SK-N-MC (cell line): ENCODE measurements around the gene COL4A1.

Experiments
- DNase-seq: peaks from one replicate; pipeline ENCODE4 v3.0.0-alpha.2; 2011; ENCODE audit warnings: low read depth, low spot score
- H3K27ac ChIP-seq: fragments of 200-600 bp; sonication (generic); 2 replicates; pipeline ENCODE4 v1.5.1; 2016; ENCODE audit warnings: mixed run types
- H3K36me3 ChIP-seq: fragments of 200-600 bp; sonication (generic); 2 replicates; pipeline ENCODE4 v1.6.1; 2017; ENCODE audit warnings: antibody characterized with exemption, low read length, mixed read lengths; ENCODE audit not compliant: insufficient read depth
- H3K4me3 ChIP-seq: fragments of 200-600 bp; sonication (generic); 2 replicates; pipeline ENCODE4 v1.5.1; 2016
- H3K9ac ChIP-seq: fragments of 200-600 bp; sonication (generic); 2 replicates; pipeline ENCODE4 v1.8.0; 2017; ENCODE audit warnings: mixed run types, mixed read lengths; ENCODE audit not compliant: insufficient read length
- H3K9me3 ChIP-seq: fragments of 200-600 bp; sonication (generic); 2 replicates; pipeline ENCODE4 v1.6.1; 2017; ENCODE audit warnings: low read depth, mild to moderate bottlenecking, antibody characterized with exemption, low read length, moderate library complexity, mixed read lengths
- EZH2 ChIP-seq: fragments of 200-600 bp; sonication (generic); IDR thresholded peaks from one replicate; pipeline ENCODE4 v1.6.1; 2017; ENCODE audit warnings: antibody characterized with exemption
- FOXP2 ChIP-seq: optimal IDR thresholded peaks from 2 replicates; pipeline ENCODE3; 2011; ENCODE audit warnings: mild to moderate bottlenecking, moderate library complexity; ENCODE audit not compliant: insufficient read depth; ENCODE audit errors: extremely low read length, control extremely low read depth
- POLR2AphosphoS5 ChIP-seq: IDR thresholded peaks from 2 replicates; pipeline ENCODE4 v1.6.1; 2012; ENCODE audit warnings: mild to moderate bottlenecking, low read depth, low read length, borderline replicate concordance

Gene COL4A1

DNA sequence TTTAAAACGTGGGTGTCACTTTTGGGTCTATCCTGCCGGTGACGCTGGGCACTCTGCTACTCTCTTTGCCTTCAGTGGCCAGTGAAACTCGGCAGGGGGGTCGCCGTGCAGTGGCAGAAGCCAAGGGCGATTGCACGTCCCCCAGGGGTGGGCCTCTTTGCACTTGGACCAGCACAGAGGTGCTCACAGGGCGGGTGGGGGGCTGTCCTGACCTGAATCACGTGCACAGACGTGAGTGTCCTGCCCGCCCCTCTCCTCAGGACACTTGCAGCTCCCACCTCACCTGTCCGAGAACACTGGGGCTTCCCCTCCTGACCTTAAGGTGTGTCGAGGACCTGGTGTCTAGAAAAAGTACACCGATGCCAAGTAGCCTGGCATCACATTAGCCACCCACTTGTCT, 16.1 kb downstream of the COL4A1 start:
- Histone ChIP-seq H3K36me3 (no peaks in the 10 kb centered on the region), H3K27ac (no peak overlapping the region), H3K9me3 (no peaks in the 10 kb centered on the region), H3K9ac (no peak overlapping the region), H3K4me3 (no peak overlapping the region)
- no peak for TF ChIP-seq POLR2AphosphoS5
- no peak for TF ChIP-seq EZH2
- TF ChIP-seq FOXP2, result no peak
- no peak for DNase-seq

- TF ChIP-seq POLR2AphosphoS5 (no peak), EZH2 (no peak), FOXP2 (no peak)
- no peak overlapping the region for H3K4me3 ChIP-seq
- no peaks in the 10 kb centered on the region for H3K36me3 ChIP-seq
- no peak overlapping the region for H3K9ac ChIP-seq
- no peak overlapping the region for H3K27ac ChIP-seq
- H3K9me3 ChIP-seq, result no peaks in the 10 kb centered on the region
- DNase-seq, result no peak
Measured at GRCh38 chr13:110290153-110290552, 16.8 kb downstream of the COL4A1 start.

- no peaks in the 10 kb centered on the region for H3K36me3 ChIP-seq
- TF ChIP-seq POLR2AphosphoS5, result no peak
- no peak for TF ChIP-seq FOXP2
- TF ChIP-seq EZH2, result no peak
Measured at GRCh38 chr13:110289661-110290060, 17.3 kb downstream of the COL4A1 start.

DNA sequence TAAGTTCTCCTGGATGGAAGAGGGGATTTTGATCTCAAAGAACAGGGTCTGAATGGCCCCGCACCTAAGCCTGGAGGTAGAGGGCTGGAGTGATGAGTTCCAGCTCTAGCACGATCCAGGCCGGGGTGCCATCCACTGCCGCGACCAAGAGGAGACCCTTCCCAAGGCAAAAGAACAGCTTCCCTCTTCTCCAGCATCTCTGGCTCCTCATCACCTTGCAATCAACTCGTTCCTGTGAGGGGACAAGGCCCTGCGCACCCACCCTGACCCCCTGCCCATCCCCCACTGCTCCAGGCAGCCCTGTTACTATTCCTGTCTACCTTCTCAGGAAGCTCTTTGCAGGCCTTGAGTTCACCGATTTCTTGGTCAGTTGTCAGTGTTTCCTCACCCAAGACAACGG, 17.8 kb downstream of the COL4A1 start:
- H3K9ac ChIP-seq, result no peak overlapping the region
- no peaks in the 10 kb centered on the region for H3K9me3 ChIP-seq
- no peak for DNase-seq
- TF ChIP-seq FOXP2, result no peak
- no peak for TF ChIP-seq EZH2
- no peak for TF ChIP-seq POLR2AphosphoS5
- H3K36me3 ChIP-seq, result no peaks in the 10 kb centered on the region
- H3K4me3 ChIP-seq, result no peak overlapping the region
- H3K27ac ChIP-seq, result no peak overlapping the region

More at GRCh38 chr13:110289661-110290060, 17.3 kb downstream of the COL4A1 start:
- H3K9me3 ChIP-seq, result no peaks in the 10 kb centered on the region
- no peak for DNase-seq
- no peak overlapping the region for H3K4me3 ChIP-seq
- no peak overlapping the region for H3K9ac ChIP-seq
- no peak overlapping the region for H3K27ac ChIP-seq

GRCh38 chr13:110286833-110287819, 19.8 kb downstream of the COL4A1 start:
- Histone ChIP-seq H3K9ac (no peak overlapping the region), H3K36me3 (no peaks in the 10 kb centered on the region), H3K4me3 (no peak overlapping the region), H3K9me3 (no peaks in the 10 kb centered on the region), H3K27ac (no peak overlapping the region)
- no peak for DNase-seq
- TF ChIP-seq EZH2 (no peak), FOXP2 (no peak), POLR2AphosphoS5 (no peak)

DNA sequence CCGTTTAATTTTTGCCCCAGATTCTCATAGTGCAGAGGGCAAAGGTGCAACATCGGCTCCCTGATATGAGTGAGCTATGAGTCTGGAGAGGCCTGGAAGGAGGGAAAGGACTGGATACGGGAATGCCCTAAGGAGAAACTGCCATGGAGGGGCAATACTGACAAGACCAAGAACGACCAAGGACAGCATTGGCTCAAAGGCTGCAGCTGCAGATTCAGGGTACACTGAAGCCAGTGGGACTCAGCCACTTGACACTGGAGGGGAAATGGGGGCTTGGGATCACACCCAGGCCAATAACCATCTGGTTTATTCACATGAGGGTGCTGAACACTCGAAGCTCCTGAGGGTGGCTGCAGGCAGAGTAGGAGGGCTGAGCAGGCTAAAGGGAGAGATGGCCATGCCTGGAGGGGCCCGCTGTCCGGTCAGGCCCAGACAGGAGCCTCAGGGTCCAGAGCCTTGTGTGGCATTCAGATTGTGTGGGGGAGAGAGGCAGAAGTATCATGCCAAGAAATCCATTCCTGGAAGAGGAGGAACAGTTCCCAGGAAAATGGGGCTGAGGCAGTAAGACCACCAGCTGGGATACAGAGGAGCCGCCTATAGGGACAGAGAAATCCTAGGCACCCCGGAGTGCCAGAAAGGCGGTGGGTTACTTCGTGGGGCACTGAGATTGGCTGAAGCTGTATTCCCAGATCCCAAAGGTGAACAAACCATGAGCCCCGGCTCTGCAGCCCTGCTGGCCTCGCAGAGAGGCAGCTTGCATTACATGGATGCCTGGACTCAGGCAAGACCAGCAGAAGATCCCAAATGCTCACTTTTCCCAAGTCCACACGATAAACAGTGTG, 20.7 kb downstream of the COL4A1 start:
- Histone ChIP-seq H3K9me3 (no peaks in the 10 kb centered on the region), H3K4me3 (no peak overlapping the region), H3K27ac (no peak overlapping the region), H3K36me3 (no peaks in the 10 kb centered on the region), H3K9ac (no peak overlapping the region)
- DNase-seq, result no peak
- TF ChIP-seq EZH2, result no peak
- TF ChIP-seq FOXP2, result no peak
- TF ChIP-seq POLR2AphosphoS5, result no peak

DNA sequence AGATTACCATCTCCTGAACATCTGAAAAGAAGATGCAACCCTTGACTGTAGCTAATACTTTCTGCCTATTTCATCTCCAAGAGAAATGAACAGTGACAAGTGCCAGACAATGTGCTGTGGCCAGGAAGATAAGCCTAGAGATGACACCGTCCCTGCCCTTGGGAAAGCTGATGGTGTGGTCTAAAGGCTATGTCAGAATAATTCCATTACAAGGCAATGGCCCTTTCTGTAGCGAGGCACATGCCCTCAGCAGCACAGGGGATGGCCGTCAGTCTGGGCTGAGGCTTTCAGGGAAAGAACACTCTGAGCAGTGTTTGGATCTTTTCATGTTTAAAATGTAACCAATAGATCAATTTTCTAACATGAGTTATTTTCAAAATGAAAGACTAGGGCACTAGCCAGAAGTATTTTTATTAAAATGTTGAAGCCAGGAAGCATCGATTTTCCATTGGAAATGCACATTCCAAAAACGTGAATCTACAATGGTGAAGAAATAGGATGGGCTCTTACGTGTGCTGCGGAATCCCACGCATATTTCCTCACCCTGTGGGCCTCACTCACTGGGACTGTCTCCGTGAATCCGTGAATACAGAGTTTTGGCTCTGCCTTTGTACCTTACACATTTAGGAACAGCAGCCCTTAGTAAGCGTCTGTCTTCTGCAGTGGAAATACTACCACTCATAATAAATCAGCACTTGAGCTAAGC, 22.0 kb downstream of the COL4A1 start:
- Histone ChIP-seq H3K27ac (no peak overlapping the region), H3K9me3 (no peaks in the 10 kb centered on the region), H3K36me3 (no peaks in the 10 kb centered on the region), H3K4me3 (no peak overlapping the region), H3K9ac (no peak overlapping the region)
- DNase-seq, result no peak
- no peak for TF ChIP-seq FOXP2
- TF ChIP-seq POLR2AphosphoS5, result no peak
- no peak for TF ChIP-seq EZH2
